IMR-90 (cell line): ENCODE results near the gene SH3RF1. TPM values are rescaled to one million over a fixed set of nuclear protein-coding genes. Genes with fewer than 3 reads are reported as not detected.

Experiments used
- ATAC-seq: fragments of 200-7000 bp; cut with Tn5 transposase; 2 replicates; pipeline ENCODE4 v1.9.1; 2020; ENCODE audit warnings: low read depth, mild to moderate bottlenecking, moderate library complexity
- BruUV-seq: library from RNA; stranded (reverse); fragments of 400-500 nt; replicated peaks from 2 replicates; lab custom pipeline; 2021; lab: Mats Ljungman, UMichigan
- CTCF ChIA-PET: fragments of 300-600 bp; formaldehyde crosslinking; extraction: SDS; loops from one replicate; lab custom pipeline; 2021; ENCODE audit warnings: antibody characterized with exemption; lab: Yijun Ruan, JAX
- POLR2A ChIA-PET: fragments of 300-600 bp; sonication (Branson Sonifier 250); formaldehyde crosslinking; loops from one replicate; lab custom pipeline; 2022; ENCODE audit warnings: antibody characterized with exemption; ENCODE audit not compliant: unreplicated experiment; lab: Charles Lee
- DNase-seq: peaks from one replicate; pipeline ENCODE4 v3.0.0; 2013
- H2AFZ ChIP-seq: replicated peaks from 2 replicates; pipeline ENCODE3; 2013; ENCODE audit warnings: low read length, mild to moderate bottlenecking; ENCODE audit not compliant: poor library complexity
- H2AK5ac ChIP-seq: 2 replicates; pipeline ENCODE4 v1.6.1; 2013; ENCODE audit warnings: low read depth, low read length, inconsistent platforms
- H2AK9ac ChIP-seq: replicated peaks from 2 replicates; pipeline ENCODE3; 2013; ENCODE audit warnings: mild to moderate bottlenecking, low read depth, low read length, moderate library complexity; ENCODE audit not compliant: poor library complexity
- H2BK120ac ChIP-seq: 2 replicates; pipeline ENCODE4 v1.6.1; 2013; ENCODE audit warnings: low read depth, low read length, inconsistent platforms
- H2BK15ac ChIP-seq: 3 replicates; pipeline ENCODE4 v1.6.1; 2013; ENCODE audit warnings: low read depth, low read length, inconsistent platforms
- H2BK20ac ChIP-seq: 2 replicates; pipeline ENCODE4 v1.6.1; 2013; ENCODE audit warnings: low read depth, mild to moderate bottlenecking, inconsistent platforms, low read length, moderate library complexity
- H2BK5ac ChIP-seq: 2 replicates; pipeline ENCODE4 v1.6.1; 2013; ENCODE audit warnings: mild to moderate bottlenecking, low read depth, low read length, inconsistent platforms; ENCODE audit not compliant: poor library complexity, severe bottlenecking
- H3K14ac ChIP-seq: replicated peaks from 2 replicates; pipeline ENCODE4 v1.6.1; 2013; ENCODE audit warnings: low read depth, low read length, inconsistent platforms
- H3K18ac ChIP-seq: 2 replicates; pipeline ENCODE4 v1.6.1; 2013; ENCODE audit warnings: low read depth, low read length, control low read depth
- H3K23ac ChIP-seq: 2 replicates; pipeline ENCODE4 v1.6.1; 2013; ENCODE audit warnings: low read depth, low read length, inconsistent platforms
- H3K27ac ChIP-seq: 2 replicates; pipeline ENCODE4 v1.5.1; 2013; ENCODE audit warnings: mild to moderate bottlenecking, control low read depth, low read length; ENCODE audit not compliant: insufficient read depth
- H3K27me3 ChIP-seq: 2 replicates; pipeline ENCODE4 v1.6.1; 2013; ENCODE audit warnings: low read length; ENCODE audit not compliant: control insufficient read depth, insufficient read depth
- H3K36me3 ChIP-seq: 2 replicates; pipeline ENCODE4 v1.6.1; 2013; ENCODE audit warnings: low read length, mixed read lengths; ENCODE audit not compliant: control insufficient read depth, insufficient read depth
- H3K4ac ChIP-seq: 2 replicates; pipeline ENCODE4 v1.6.1; 2013; ENCODE audit warnings: low read depth, low read length, inconsistent platforms
- H3K4me1 ChIP-seq: 2 replicates; pipeline ENCODE4 v1.6.1; 2013; ENCODE audit warnings: low read length, mixed read lengths; ENCODE audit not compliant: control insufficient read depth, insufficient read depth
- H3K4me2 ChIP-seq: 2 replicates; pipeline ENCODE4 v1.6.1; 2013; ENCODE audit warnings: low read depth, mild to moderate bottlenecking, control low read depth, low read length, moderate library complexity
- H3K4me3 ChIP-seq: 2 replicates; pipeline ENCODE4 v1.5.1; 2013; ENCODE audit warnings: low read depth, mild to moderate bottlenecking, control low read depth, low read length, moderate library complexity; ENCODE audit not compliant: insufficient read depth
- H3K56ac ChIP-seq: 2 replicates; pipeline ENCODE4 v1.6.1; 2013; ENCODE audit warnings: low read length, inconsistent platforms; ENCODE audit not compliant: insufficient read depth; ENCODE audit errors: extremely low read depth
- H3K79me1 ChIP-seq, 2 experiments: 2 replicates each; pipeline ENCODE4 v1.6.1; 2013; ENCODE audit warnings: low read length in 2 of 2, inconsistent platforms in 1 of 2, low read depth in 1 of 2
- H3K9ac ChIP-seq: 2 replicates; pipeline ENCODE4 v1.6.1; 2013; ENCODE audit warnings: low read depth, low read length, control low read depth
- H3K9me1 ChIP-seq: 2 replicates; pipeline ENCODE4 v1.6.1; 2013; ENCODE audit warnings: low read length, inconsistent platforms; ENCODE audit not compliant: insufficient read depth
- H3K9me3 ChIP-seq: 2 replicates; pipeline ENCODE4 v1.6.1; 2013; ENCODE audit warnings: low read length; ENCODE audit not compliant: control insufficient read depth, insufficient read depth
- H4K20me1 ChIP-seq: 2 replicates; pipeline ENCODE4 v1.6.1; 2013; ENCODE audit warnings: low read length, inconsistent platforms; ENCODE audit not compliant: insufficient read depth
- H4K5ac ChIP-seq: 2 replicates; pipeline ENCODE4 v1.6.1; 2013; ENCODE audit warnings: mild to moderate bottlenecking, low read depth, low read length, control low read depth
- H4K8ac ChIP-seq, 2 experiments: 2 replicates each; pipeline ENCODE4 v1.6.1; 2013; ENCODE audit warnings: low read depth in 2 of 2, low read length in 2 of 2, control low read depth in 1 of 2, inconsistent platforms in 1 of 2
- H4K91ac ChIP-seq: 2 replicates; pipeline ENCODE4 v1.6.1; 2013; ENCODE audit warnings: low read depth, low read length, inconsistent platforms; ENCODE audit not compliant: insufficient read depth
- CEBPB ChIP-seq: IDR thresholded peaks from 2 replicates; pipeline ENCODE4 v1.6.1; 2012; ENCODE audit warnings: low read depth, low read length, improper control_type of control experiment
- CHD1 ChIP-seq: IDR thresholded peaks from 2 replicates; pipeline ENCODE4 v1.6.1; 2012; ENCODE audit warnings: low read depth, low read length, improper control_type of control experiment
- MAZ ChIP-seq: IDR thresholded peaks from 2 replicates; pipeline ENCODE4 v1.6.1; 2012; ENCODE audit warnings: low read depth, mild to moderate bottlenecking, low read length, improper control_type of control experiment, moderate library complexity, borderline replicate concordance
- RAD21 ChIP-seq: IDR thresholded peaks from 2 replicates; pipeline ENCODE4 v1.6.1; 2012; ENCODE audit warnings: low read length, improper control_type of control experiment
- RCOR1 ChIP-seq: IDR thresholded peaks from 2 replicates; pipeline ENCODE4 v1.6.1; 2012; ENCODE audit warnings: mild to moderate bottlenecking, low read length, improper control_type of control experiment; ENCODE audit not compliant: insufficient replicate concordance
- SMC3 ChIP-seq: fragments of 150-350 bp; IDR thresholded peaks from 2 replicates; pipeline ENCODE4 v1.6.1; 2016; ENCODE audit warnings: low read depth, mild to moderate bottlenecking, antibody characterized with exemption, low read length, moderate library complexity
- WGBS, 2 experiments: methylation state at CpG; one replicate each; pipeline versions ENCODE4 v1.1.5 to v1.1.7; 2013; ENCODE audit warnings: missing lambda C conversion rate in 2 of 2; ENCODE audit not compliant: insufficient read length in 1 of 2; ENCODE audit errors: extremely low coverage in 2 of 2; 5-methylcytosine and 5-hydroxymethylcytosine counted together
- dilution Hi-C: fragments of 300-500 bp; cut with HindIII; formaldehyde crosslinking; loops from one replicate; pipeline ENCODE4 v1.14.3; 2018; ENCODE audit warnings: low sequenced_read_pairs; ENCODE audit not compliant: unreplicated experiment
- in situ Hi-C: fragments of 300-500 bp; cut with MboI; formaldehyde crosslinking; loops from 3 replicates; pipeline ENCODE4 v1.14.3; 2019; ENCODE audit warnings: low sequenced_read_pairs, inconsistent platforms, mixed read lengths
- intact Hi-C: fragments of 100-400 bp; cut with micrococcal nuclease; formaldehyde crosslinking; loops from 2 replicates; pipeline ENCODE4 v1.10.0; 2022
- polyA plus RNA-seq, 3 experiments: library from polyadenylated mRNA; depleted of rRNA; stranded (reverse); fragments of >200 nt; gene quantifications; 2 replicates each; pipeline ENCODE4 v1.2.3, GENCODE V29; 2012; ENCODE audit warnings: low replicate concordance in 1 of 3
- total RNA-seq: library from RNA; depleted of rRNA; stranded (reverse); fragments of >200 nt; gene quantifications from 2 replicates; pipeline ENCODE4 v1.2.3, GENCODE V29; 2012

SH3RF1 gene
- total and polyA plus RNA-seq, 2 of the 4 experiments (the other 2 are of a cell fraction): 22.0 to 29.8 TPM

DNA sequence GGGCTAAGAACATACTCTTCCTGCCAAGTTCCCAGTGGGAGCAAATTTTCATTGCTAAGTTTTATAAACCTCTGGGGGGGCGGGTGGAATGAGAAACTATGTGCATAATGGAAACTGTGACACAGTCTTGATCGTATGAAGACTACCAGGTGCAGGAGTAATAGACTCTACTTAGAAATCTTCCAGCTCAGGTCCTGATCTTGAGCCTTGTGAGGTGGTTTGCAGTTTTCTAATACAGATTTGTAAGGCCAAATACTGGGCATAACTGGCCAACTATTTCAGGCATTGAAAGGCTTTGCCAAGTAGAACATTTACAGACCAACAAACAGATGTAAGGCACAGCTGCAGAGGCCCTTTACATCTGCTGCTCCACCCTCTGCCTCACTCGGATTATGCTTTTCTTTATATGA is 171.0 kb downstream of the SH3RF1 start:
- Histone ChIP-seq H3K23ac (no peak overlapping the region), H2BK5ac (no peak overlapping the region), H3K36me3 (peaks cover 22% of the 10 kb centered on the region), H4K8ac (no peak overlapping the region), H3K79me1 (peaks cover 49 to 53% of the 10 kb centered on the region in 2 experiments), H3K27ac (no peak overlapping the region), H4K91ac (no peak overlapping the region), H2AK9ac (no peak overlapping the region), H2AK5ac (no peak overlapping the region), H3K14ac (no peak overlapping the region), H2BK120ac (no peak overlapping the region), H3K9ac (no peak overlapping the region), H3K56ac (no peak overlapping the region), H2BK15ac (no peak overlapping the region), H3K4me1 (peaks cover 11% of the 10 kb centered on the region), H3K4me2 (no peak overlapping the region; the same call in 1 of the 2 replicates), H3K4ac (no peak overlapping the region), H3K9me3 (no peaks in the 10 kb centered on the region), H3K4me3 (no peak overlapping the region), H3K18ac (no peak overlapping the region), H3K9me1 (peaks cover 13% of the 10 kb centered on the region), H4K20me1 (peaks cover 9% of the 10 kb centered on the region; the same call in 1 of the 2 replicates), H2AFZ (no peak overlapping the region), H4K5ac (no peak overlapping the region), H3K27me3 (no peaks in the 10 kb centered on the region), H2BK20ac (no peak overlapping the region)
- ChIA-PET POLR2A (no interaction called here), CTCF (interaction anchor here (1.8 kb wide), 1 partner anchor 90 kb away, joined by 4 read pairs; the partner anchor contains the start of gene CBR4)
- TF ChIP-seq CEBPB (no peak), CHD1 (no peak), RAD21 (no peak), RCOR1 (no peak), MAZ (no peak), SMC3 (no peak)
- intact Hi-C loops: no loop called here
- DNase-seq (peak; percentile 72), ATAC-seq (peak; percentile 53)
- in situ Hi-C loops: no loop called here
- dilution Hi-C loops: no loop called here
- BruUV-seq: no TSS peak
- no CpG with 5 or more reads among the region's 3 CpGs for WGBS, 2 experiments
